Thyroid gland (tissue), 4 donors: ENCODE measurements around the gene DNMT1. TPM values are rescaled to one million over a fixed set of nuclear protein-coding genes. Genes with fewer than 3 reads are reported as not detected.

Experiments
- DNase-seq, 2 donors: peaks; one replicate each; pipeline ENCODE4 v3.0.0-alpha.2; 2019
- H3K27ac ChIP-seq, 3 donors: fragments of 200-600 bp; sonication (generic); 1 replicate in 2 of 3; 2 replicates in 1 of 3; pipeline ENCODE4 v1.5.1; 2016 to 2019; ENCODE audit warnings: mild to moderate bottlenecking in 1 of 3, moderate library complexity in 1 of 3
- H3K27me3 ChIP-seq: fragments of 200-600 bp; sonication (generic); one replicate; pipeline ENCODE4 v1.5.1; 2019
- H3K36me3 ChIP-seq, 2 donors: fragments of 200-600 bp; sonication (generic); one replicate each; pipeline ENCODE4 v1.5.1; 2016 to 2019
- H3K4me1 ChIP-seq, 2 donors: fragments of 200-600 bp; sonication (generic); one replicate each; pipeline ENCODE4 v1.5.1; 2017 to 2019
- H3K4me3 ChIP-seq, 3 donors: fragments of 200-600 bp; sonication (generic); replicated peaks in 1 of 3; 1 replicate in 2 of 3; 2 replicates in 1 of 3; pipeline ENCODE4 v1.5.1; 2016; ENCODE audit warnings: mild to moderate bottlenecking in 1 of 3
- H3K9me3 ChIP-seq: fragments of 200-600 bp; sonication (generic); one replicate; pipeline ENCODE4 v1.5.1; 2017
- POLR2A ChIP-seq, 2 donors: fragments of 450-650 bp; IDR thresholded peaks; one replicate each; pipeline ENCODE4 v1.6.1; 2017; ENCODE audit warnings: antibody characterized with exemption in 2 of 2, mild to moderate bottlenecking in 2 of 2, moderate library complexity in 1 of 2
- WGBS, 2 donors: methylation state at CpG; one replicate each; pipeline ENCODE4 v1.1.5; 2017; 5-methylcytosine and 5-hydroxymethylcytosine counted together
- intact Hi-C: fragments of 100-400 bp; cut with DNase I; formaldehyde crosslinking; loops from one replicate; pipeline ENCODE4 v1.15.1; 2023
- total RNA-seq, 4 donors: library from RNA; depleted of rRNA; stranded (reverse); fragments of >200 nt; gene quantifications; one replicate each; pipeline ENCODE4 v1.2.3, GENCODE V29; 2016
- TF ChIP-seq, protein P1 (sequence below), 6 experiments: fragments of 200-600 bp in 3 of 6; fragments of 450-650 bp in 3 of 6; sonication (generic) in 3 of 6; IDR thresholded peaks; one replicate each; pipeline ENCODE4 v1.5.1; 2016 to 2019; ENCODE audit warnings: antibody characterized with exemption in 6 of 6, mild to moderate bottlenecking in 2 of 6, inconsistent platforms in 1 of 6, moderate library complexity in 1 of 6

DNMT1 gene
- total RNA-seq, 4 donors from 2014 or later = 31.2 to 49.5 (median 36.0) TPM

DNA sequence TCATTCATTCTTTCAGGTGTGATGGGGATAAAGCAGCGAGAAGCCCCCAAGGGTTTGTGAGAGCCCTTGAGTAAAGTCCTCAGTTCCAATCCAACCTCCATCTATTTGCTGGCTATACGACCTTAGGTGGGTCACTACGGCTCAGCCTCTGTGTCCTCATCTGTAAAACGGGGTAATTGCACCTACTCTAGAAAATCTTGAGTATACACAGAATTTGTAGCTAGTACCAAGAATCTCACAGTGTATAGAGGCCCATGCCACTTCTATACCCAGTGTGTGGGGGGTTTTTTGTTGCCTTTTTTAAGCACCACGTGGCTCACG is 406 bp upstream of the DNMT1 start:
- H3K4me1 ChIP-seq = peaks cover 5 to 11% of the 10 kb centered on the region in 2 donors
- TF ChIP-seq, protein P1, sequence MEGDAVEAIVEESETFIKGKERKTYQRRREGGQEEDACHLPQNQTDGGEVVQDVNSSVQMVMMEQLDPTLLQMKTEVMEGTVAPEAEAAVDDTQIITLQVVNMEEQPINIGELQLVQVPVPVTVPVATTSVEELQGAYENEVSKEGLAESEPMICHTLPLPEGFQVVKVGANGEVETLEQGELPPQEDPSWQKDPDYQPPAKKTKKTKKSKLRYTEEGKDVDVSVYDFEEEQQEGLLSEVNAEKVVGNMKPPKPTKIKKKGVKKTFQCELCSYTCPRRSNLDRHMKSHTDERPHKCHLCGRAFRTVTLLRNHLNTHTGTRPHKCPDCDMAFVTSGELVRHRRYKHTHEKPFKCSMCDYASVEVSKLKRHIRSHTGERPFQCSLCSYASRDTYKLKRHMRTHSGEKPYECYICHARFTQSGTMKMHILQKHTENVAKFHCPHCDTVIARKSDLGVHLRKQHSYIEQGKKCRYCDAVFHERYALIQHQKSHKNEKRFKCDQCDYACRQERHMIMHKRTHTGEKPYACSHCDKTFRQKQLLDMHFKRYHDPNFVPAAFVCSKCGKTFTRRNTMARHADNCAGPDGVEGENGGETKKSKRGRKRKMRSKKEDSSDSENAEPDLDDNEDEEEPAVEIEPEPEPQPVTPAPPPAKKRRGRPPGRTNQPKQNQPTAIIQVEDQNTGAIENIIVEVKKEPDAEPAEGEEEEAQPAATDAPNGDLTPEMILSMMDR (IDR thresholded peaks at IDR 0.05) = no peak
- TF ChIP-seq POLR2A (IDR thresholded peaks at IDR 0.05) = no peak
- WGBS, 2 donors = 27 to 30% methylated on average over 6 of the region's 6 CpGs
- H3K4me3 ChIP-seq = peak overlapping the region in 1 of 3 donors; percentile 81
- no peaks in the 10 kb centered on the region for H3K36me3 ChIP-seq
- H3K27me3 ChIP-seq = no peaks in the 10 kb centered on the region
- peak overlapping the region in 2 of 3 donors; percentile 73 to 88 for H3K27ac ChIP-seq
- no peaks in the 10 kb centered on the region for H3K9me3 ChIP-seq
- intact Hi-C loops = no loop called here
- no peak for DNase-seq

DNA sequence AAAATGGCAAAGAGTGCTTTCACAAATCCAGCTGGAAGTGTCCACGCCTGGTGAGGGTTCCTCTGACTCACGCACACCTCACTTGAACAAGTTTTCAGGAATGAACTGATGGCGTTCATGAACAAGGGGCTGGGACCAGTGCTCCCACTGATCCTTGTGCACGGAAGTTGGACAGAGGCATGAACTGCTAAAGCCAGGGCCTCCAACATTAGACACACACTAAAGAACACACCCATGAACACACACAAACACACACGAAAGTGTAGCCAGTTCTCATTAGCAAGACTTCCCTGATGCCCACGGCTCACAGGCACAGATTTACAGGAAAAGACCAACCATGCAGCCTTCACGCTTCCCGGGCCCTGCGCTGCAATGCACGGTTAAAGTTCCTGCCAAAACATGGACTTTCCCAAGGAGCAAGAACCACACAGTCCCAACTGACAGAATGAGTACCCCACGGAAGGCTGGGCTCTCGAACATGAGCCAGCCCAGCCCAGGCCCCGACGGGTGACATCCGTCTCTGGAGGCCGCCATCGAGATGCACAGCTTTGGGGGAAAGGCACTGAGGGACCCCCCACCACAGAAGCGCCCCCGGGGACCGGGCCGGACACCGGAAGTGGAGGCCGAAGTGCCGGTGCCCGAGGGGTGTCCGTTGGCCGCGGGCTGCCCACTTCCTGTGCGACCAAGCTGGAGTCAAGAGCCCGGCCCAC is 808 bp downstream of the DNMT1 start:
- H3K27ac ChIP-seq = peak overlapping the region; percentile 29 to 88 (median 73)
- WGBS, 2 donors = 1 to 5% methylated on average over 10 to 15 of the region's 30 CpGs
- H3K9me3 ChIP-seq = no peaks in the 10 kb centered on the region
- intact Hi-C loops = no loop called here
- H3K4me3 ChIP-seq = peak overlapping the region; percentile 34 to 81 (median 68)
- no peaks in the 10 kb centered on the region for H3K36me3 ChIP-seq
- TF ChIP-seq, protein P1 (IDR thresholded peaks at IDR 0.05) = no peak
- TF ChIP-seq POLR2A (IDR thresholded peaks at IDR 0.05) = no peak
- H3K4me1 ChIP-seq = peaks cover 5 to 11% of the 10 kb centered on the region in 2 donors
- no peak for DNase-seq
- H3K27me3 ChIP-seq = no peaks in the 10 kb centered on the region

DNA sequence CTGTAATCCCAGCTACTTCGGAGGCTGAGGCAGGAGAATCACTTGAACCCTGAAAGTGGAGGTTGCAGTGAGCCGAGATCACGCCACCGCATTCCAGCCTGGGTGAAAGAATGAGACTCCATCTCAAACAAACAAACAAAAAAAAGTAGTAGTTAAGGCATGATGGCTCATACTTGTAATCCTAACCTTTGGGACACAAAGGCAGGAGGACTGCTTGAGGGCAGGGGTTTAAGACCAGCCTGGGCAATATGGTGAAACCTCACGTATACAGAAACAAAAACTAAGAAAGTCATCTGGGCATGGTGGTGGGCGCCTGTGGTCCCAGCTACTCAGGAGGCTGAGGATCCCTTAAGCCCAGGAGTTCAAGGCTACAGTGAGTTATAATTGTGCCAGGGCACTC is 1.8 kb downstream of the DNMT1 start:
- Histone ChIP-seq H3K9me3 (no peaks in the 10 kb centered on the region), H3K4me3 (no peak overlapping the region), H3K27ac (no peak overlapping the region), H3K27me3 (no peaks in the 10 kb centered on the region), H3K36me3 (no peaks in the 10 kb centered on the region), H3K4me1 (peaks cover 5 to 11% of the 10 kb centered on the region in 2 donors)
- no peak for TF ChIP-seq POLR2A (IDR thresholded peaks at IDR 0.05)
- TF ChIP-seq, protein P1 (IDR thresholded peaks at IDR 0.05) = no peak
- DNase-seq = no peak
- WGBS, 2 donors = 80 to 95% methylated on average over 6 of the region's 6 CpGs
- intact Hi-C loops = no loop called here

DNA sequence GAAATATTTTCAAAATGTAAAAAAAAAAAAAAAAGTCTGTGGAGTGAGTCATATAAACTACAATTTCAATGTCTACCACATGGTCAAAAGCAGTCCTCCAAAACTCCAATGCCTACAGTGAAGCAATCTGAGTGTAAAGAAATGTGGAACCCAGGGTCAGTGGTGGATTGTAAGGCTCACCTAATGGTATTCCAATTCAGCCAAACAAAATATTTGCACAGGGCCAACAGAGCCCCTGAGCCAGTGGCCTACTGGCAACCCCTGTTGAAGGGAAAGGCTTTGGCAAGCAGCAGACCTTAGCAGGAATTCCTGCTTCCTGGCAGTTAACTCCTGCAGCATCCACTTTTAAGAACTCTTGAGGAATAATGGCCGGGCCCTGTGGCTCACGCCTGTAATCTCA is 3.4 kb downstream of the DNMT1 start:
- intact Hi-C loops = no loop called here

DNA sequence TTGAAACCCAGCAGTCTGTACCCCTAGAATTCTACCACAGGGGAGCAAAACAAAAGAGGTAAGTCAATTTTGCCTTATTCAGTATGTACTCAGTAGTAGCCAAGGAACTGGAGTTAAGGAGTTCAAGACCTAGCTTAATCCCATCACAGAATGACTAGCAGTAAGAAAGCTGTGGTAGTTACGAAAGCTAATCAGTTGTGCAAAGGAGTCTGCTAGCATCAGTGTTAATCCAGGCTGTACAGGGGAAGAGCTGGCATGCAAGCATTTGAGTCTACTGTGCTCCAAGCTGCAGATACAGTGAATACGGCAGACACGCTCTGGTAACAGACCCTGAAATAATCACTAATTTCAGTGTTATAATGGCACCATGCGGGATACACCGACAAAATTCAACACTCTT is 4.7 kb downstream of the DNMT1 start:
- no peak overlapping the region for H3K4me3 ChIP-seq
- no peaks in the 10 kb centered on the region for H3K36me3 ChIP-seq
- intact Hi-C loops = no loop called here
- TF ChIP-seq POLR2A (IDR thresholded peaks at IDR 0.05) = no peak
- TF ChIP-seq, protein P1 (IDR thresholded peaks at IDR 0.05) = no peak
- H3K27ac ChIP-seq = no peak overlapping the region
- no peaks in the 10 kb centered on the region for H3K9me3 ChIP-seq
- no peaks in the 10 kb centered on the region for H3K27me3 ChIP-seq
- no peak for DNase-seq
- WGBS, 2 donors = 96 to 97% methylated on average over 5 of the region's 5 CpGs
- peaks cover 5 to 11% of the 10 kb centered on the region in 2 donors for H3K4me1 ChIP-seq

More for the DNA sequence above, 3.4 kb downstream of the DNMT1 start:
- Histone ChIP-seq H3K27ac (no peak overlapping the region), H3K9me3 (no peaks in the 10 kb centered on the region), H3K36me3 (no peaks in the 10 kb centered on the region), H3K27me3 (no peaks in the 10 kb centered on the region), H3K4me3 (no peak overlapping the region), H3K4me1 (peaks cover 5 to 11% of the 10 kb centered on the region in 2 donors)
- TF ChIP-seq POLR2A (IDR thresholded peaks at IDR 0.05) = no peak
- TF ChIP-seq, protein P1 (IDR thresholded peaks at IDR 0.05) = no peak
- WGBS, 2 donors = 43 to 58% methylated on average over 2 of the region's 2 CpGs
- no peak for DNase-seq
